ENCODE results near the gene MAP1S.

DNA sequence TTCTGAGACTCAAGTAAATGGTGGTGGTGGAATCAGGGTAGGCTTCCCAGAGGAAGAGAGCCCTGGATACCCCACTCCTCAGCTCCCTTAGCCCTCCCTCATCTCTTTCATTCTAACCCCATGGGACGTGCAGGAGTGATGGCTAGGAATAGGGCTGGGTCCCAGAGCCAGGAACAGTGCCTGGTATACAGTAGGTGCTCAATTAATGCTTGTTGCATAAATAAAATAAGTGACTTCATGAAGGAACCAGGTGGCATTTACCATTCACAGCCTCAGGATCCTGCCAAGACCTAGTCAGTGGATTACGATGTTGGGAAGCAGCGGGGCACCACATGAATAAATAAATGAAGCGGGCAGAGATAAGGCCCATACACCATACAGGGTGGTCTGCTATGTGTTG lies 35.0 kb upstream of the MAP1S start:
- TF ChIP-seq, protein P1, sequence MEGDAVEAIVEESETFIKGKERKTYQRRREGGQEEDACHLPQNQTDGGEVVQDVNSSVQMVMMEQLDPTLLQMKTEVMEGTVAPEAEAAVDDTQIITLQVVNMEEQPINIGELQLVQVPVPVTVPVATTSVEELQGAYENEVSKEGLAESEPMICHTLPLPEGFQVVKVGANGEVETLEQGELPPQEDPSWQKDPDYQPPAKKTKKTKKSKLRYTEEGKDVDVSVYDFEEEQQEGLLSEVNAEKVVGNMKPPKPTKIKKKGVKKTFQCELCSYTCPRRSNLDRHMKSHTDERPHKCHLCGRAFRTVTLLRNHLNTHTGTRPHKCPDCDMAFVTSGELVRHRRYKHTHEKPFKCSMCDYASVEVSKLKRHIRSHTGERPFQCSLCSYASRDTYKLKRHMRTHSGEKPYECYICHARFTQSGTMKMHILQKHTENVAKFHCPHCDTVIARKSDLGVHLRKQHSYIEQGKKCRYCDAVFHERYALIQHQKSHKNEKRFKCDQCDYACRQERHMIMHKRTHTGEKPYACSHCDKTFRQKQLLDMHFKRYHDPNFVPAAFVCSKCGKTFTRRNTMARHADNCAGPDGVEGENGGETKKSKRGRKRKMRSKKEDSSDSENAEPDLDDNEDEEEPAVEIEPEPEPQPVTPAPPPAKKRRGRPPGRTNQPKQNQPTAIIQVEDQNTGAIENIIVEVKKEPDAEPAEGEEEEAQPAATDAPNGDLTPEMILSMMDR (IDR thresholded peaks at IDR 0.05; ENCODE audit: low read depth, low read length): no peak
- TF ChIP-seq EZH2phosphoT487 (IDR thresholded peaks at IDR 0.05; ENCODE audit: low read depth): no peak
